Endothelial cell of umbilical vein (primary cell): ENCODE results near the gene MPZL3. TPM values are rescaled to one million over a fixed set of nuclear protein-coding genes. Genes with fewer than 3 reads are reported as not detected.

Experiments used
- BruUV-seq: library from RNA; stranded (reverse); fragments of 400-500 nt; replicated peaks from 2 replicates; lab custom pipeline; 2021; lab: Mats Ljungman, UMichigan
- CTCF ChIA-PET: fragments of 300-600, 350-600 bp; sonication (Branson Sonifier 250); formaldehyde crosslinking; loops from one replicate; lab custom pipeline; 2021; ENCODE audit warnings: antibody characterized with exemption, inconsistent platforms; lab: Charles Lee
- POLR2A ChIA-PET: fragments of 300-600, 350-600 bp; sonication (Branson Sonifier 250); formaldehyde crosslinking; loops from one replicate; lab custom pipeline; 2021; ENCODE audit warnings: antibody characterized with exemption, inconsistent platforms; lab: Charles Lee
- DNase-seq: peaks from one replicate; pipeline ENCODE4 v3.0.0-alpha.2; 2011; ENCODE audit warnings: low read depth, low spot score
- FAIRE-seq: peaks from 2 replicates; lab custom pipeline; 2011; peaks lifted over from hg19 to GRCh38; lab: Jason Lieb, UNC
- H2AFZ ChIP-seq: 2 replicates; pipeline ENCODE4 v1.6.0; 2012; ENCODE audit warnings: low read depth, low read length, control low read depth, inconsistent platforms
- H3K27ac ChIP-seq: 2 replicates; pipeline ENCODE4 v1.5.1; 2011; ENCODE audit warnings: low read depth, mild to moderate bottlenecking, control low read depth, low read length, moderate library complexity; ENCODE audit not compliant: insufficient read depth
- H3K27me3 ChIP-seq, 2 experiments: 2 replicates each; pipeline versions ENCODE4 v1.6.0 to v1.6.1; 2011; ENCODE audit warnings: low read length in 2 of 2, mixed read lengths in 1 of 2; ENCODE audit not compliant: control insufficient read depth in 2 of 2, insufficient read depth in 2 of 2
- H3K36me3 ChIP-seq, 2 experiments: 2 replicates in 1 of 2; 3 replicates in 1 of 2; pipeline ENCODE4 v1.5.1; 2011; ENCODE audit warnings: low read length in 2 of 2, mild to moderate bottlenecking in 1 of 2, moderate library complexity in 1 of 2; ENCODE audit not compliant: control insufficient read depth in 2 of 2, insufficient read depth in 2 of 2; ENCODE audit errors: extremely low read depth in 1 of 2
- H3K4me1 ChIP-seq: 3 replicates; pipeline ENCODE4 v1.5.1; 2011; ENCODE audit warnings: mild to moderate bottlenecking, low read length; ENCODE audit not compliant: control insufficient read depth, insufficient read depth; ENCODE audit errors: extremely low read depth
- H3K4me2 ChIP-seq: 2 replicates; pipeline ENCODE4 v1.6.1; 2011; ENCODE audit warnings: low read length, control low read depth, mixed read lengths; ENCODE audit not compliant: insufficient read depth
- H3K4me3 ChIP-seq, 3 experiments: fragments of 200-600 bp in 1 of 3; sonication (generic), shearing (Covaris generic) in 1 of 3; replicated peaks in 1 of 3; 2 replicates each; pipeline ENCODE4 v1.5.1; 2011 to 2016; ENCODE audit warnings: control low read depth in 3 of 3, low read length in 3 of 3, mild to moderate bottlenecking in 2 of 3, inconsistent platforms in 1 of 3, low read depth in 1 of 3, moderate library complexity in 1 of 3; ENCODE audit not compliant: insufficient read depth in 1 of 3
- H3K79me2 ChIP-seq: 2 replicates; pipeline ENCODE4 v1.6.0; 2012; ENCODE audit warnings: low read length, inconsistent platforms; ENCODE audit not compliant: control insufficient read depth, insufficient read depth
- H3K9ac ChIP-seq: replicated peaks from 2 replicates; pipeline ENCODE3; 2011; ENCODE audit warnings: low read length, control low read depth; ENCODE audit not compliant: insufficient read depth; ENCODE audit errors: extremely low read depth
- H3K9me1 ChIP-seq: replicated peaks from 3 replicates; pipeline ENCODE4 v1.6.0; 2011; ENCODE audit warnings: mild to moderate bottlenecking, low read length; ENCODE audit not compliant: control insufficient read depth, insufficient read depth; ENCODE audit errors: extremely low read depth
- H3K9me3 ChIP-seq: replicated peaks from 2 replicates; pipeline ENCODE4 v1.5.1; 2012; ENCODE audit warnings: low read length, inconsistent platforms; ENCODE audit not compliant: control insufficient read depth, insufficient read depth
- H4K20me1 ChIP-seq: replicated peaks from 2 replicates; pipeline ENCODE3; 2011; ENCODE audit warnings: mild to moderate bottlenecking, low read length; ENCODE audit not compliant: control insufficient read depth, insufficient read depth; ENCODE audit errors: extremely low read depth
- EZH2 ChIP-seq: IDR thresholded peaks from 2 replicates; pipeline ENCODE4 v1.6.1; 2012; ENCODE audit warnings: borderline replicate concordance, low read depth, mild to moderate bottlenecking, moderate library complexity, low read length, inconsistent platforms; ENCODE audit not compliant: severe bottlenecking
- FOS ChIP-seq: IDR thresholded peaks from 2 replicates; pipeline ENCODE4 v1.6.1; 2011; ENCODE audit warnings: mild to moderate bottlenecking, low read length, moderate library complexity, borderline replicate concordance; ENCODE audit not compliant: insufficient read depth
- GATA2 ChIP-seq: IDR thresholded peaks from 2 replicates; pipeline ENCODE4 v1.7.0; 2011; ENCODE audit warnings: low read depth, mild to moderate bottlenecking, moderate library complexity, mixed read lengths, low read length; ENCODE audit not compliant: insufficient read length, insufficient read depth
- JUN ChIP-seq: IDR thresholded peaks from 2 replicates; pipeline ENCODE4 v1.6.1; 2011; ENCODE audit warnings: borderline replicate concordance, low read depth; ENCODE audit not compliant: insufficient read length, insufficient read depth
- MAX ChIP-seq: IDR thresholded peaks from 2 replicates; pipeline ENCODE4 v1.6.1; 2011; ENCODE audit not compliant: insufficient read depth, insufficient read length
- MYC ChIP-seq: IDR thresholded peaks from one replicate; pipeline ENCODE4 v1.6.1; 2011; ENCODE audit warnings: mild to moderate bottlenecking, low read depth, low read length
- POLR2A ChIP-seq: IDR thresholded peaks from 2 replicates; pipeline ENCODE4 v1.6.1; 2012; ENCODE audit warnings: low read depth, mild to moderate bottlenecking, control low read depth, low read length
- POLR2AphosphoS5 ChIP-seq: IDR thresholded peaks from 2 replicates; pipeline ENCODE4 v1.6.1; 2012; ENCODE audit warnings: low read depth, mild to moderate bottlenecking, control low read depth, low read length, moderate library complexity; ENCODE audit not compliant: insufficient read depth
- dilution Hi-C: fragments of 300-500 bp; cut with MboI; formaldehyde crosslinking; loops from one replicate; pipeline ENCODE4 v1.15.0; 2019; ENCODE audit warnings: low sequenced_read_pairs; ENCODE audit not compliant: extremely low pct_ligation_motif_present
- intact Hi-C: fragments of 100-400 bp; cut with micrococcal nuclease; formaldehyde crosslinking; loops from one replicate; pipeline ENCODE4 v1.10.0; 2022
- polyA plus RNA-seq, 4 experiments: library from polyadenylated mRNA; depleted of rRNA in 3 of 4; stranded (reverse) in 3 of 4; unstranded in 1 of 4; fragments of >200 nt; gene quantifications; 2 replicates each; pipeline versions ENCODE4 v1.2.1 to v1.2.3, GENCODE V29; 2011 to 2012; ENCODE audit warnings: missing spikeins in 1 of 4
- total RNA-seq: library from RNA; stranded (reverse); gene quantifications from 2 replicates; pipeline ENCODE4 v1.2.3, GENCODE V29; 2021
- TF ChIP-seq, protein P1 (sequence below), 2 donors: IDR thresholded peaks; 1 replicate in 1 of 2; 2 replicates in 1 of 2; pipeline ENCODE4 v1.5.1; 2011; ENCODE audit warnings: low read length in 2 of 2, mild to moderate bottlenecking in 2 of 2, moderate library complexity in 2 of 2, control low read depth in 1 of 2, inconsistent platforms in 1 of 2, low read depth in 1 of 2; ENCODE audit not compliant: insufficient read depth in 1 of 2; ENCODE audit errors: extremely low read depth in 1 of 2

MPZL3 gene
- total and polyA plus RNA-seq, 2 donors (not counting 3 experiments of a cell fraction or from before 2014, with no cell fraction given), result 2.5 to 7.1 TPM

DNA sequence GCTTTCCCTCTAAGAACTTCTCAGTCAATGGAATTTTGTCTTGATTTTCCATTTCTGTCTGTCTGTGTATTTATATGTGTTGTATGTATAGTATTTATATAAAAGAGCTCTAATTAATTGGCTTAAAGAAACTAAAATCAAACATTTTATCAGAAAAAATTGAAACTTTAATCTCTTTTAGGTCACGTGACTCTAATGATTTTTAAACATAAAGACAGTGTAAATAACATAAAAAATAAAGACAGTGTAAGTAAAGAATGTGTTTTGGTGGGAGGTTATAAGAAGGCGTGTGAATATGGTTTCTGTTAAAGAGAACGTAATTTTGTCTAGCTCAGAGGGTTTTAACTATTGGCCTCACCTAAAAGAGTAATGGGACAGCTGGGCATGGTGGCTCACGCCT lies 29.7 kb downstream of the MPZL3 start:
- Histone ChIP-seq H2AFZ (no peak overlapping the region), H3K36me3 (no peaks in the 10 kb centered on the region), H3K4me2 (no peak overlapping the region), H3K4me3 (no peak overlapping the region), H3K79me2 (no peaks in the 10 kb centered on the region), H3K4me1 (no peaks in the 10 kb centered on the region), H3K27ac (no peak overlapping the region), H4K20me1 (no peaks in the 10 kb centered on the region), H3K9me1 (no peaks in the 10 kb centered on the region), H3K27me3 (peaks cover 4 to 10% of the 10 kb centered on the region in 2 experiments), H3K9ac (no peak overlapping the region), H3K9me3 (no peaks in the 10 kb centered on the region)
- ChIA-PET CTCF (interaction anchor here (1.0 to 2.1 kb wide), 3 partner anchors 13 to 73 kb away, joined by 3 to 14 read pairs (median 4); no protein-coding TSS in a partner anchor), POLR2A (no interaction called here)
- DNase-seq, result no peak
- intact Hi-C loops (no loop called here), dilution Hi-C loops (no loop called here)
- TF ChIP-seq, protein P1, sequence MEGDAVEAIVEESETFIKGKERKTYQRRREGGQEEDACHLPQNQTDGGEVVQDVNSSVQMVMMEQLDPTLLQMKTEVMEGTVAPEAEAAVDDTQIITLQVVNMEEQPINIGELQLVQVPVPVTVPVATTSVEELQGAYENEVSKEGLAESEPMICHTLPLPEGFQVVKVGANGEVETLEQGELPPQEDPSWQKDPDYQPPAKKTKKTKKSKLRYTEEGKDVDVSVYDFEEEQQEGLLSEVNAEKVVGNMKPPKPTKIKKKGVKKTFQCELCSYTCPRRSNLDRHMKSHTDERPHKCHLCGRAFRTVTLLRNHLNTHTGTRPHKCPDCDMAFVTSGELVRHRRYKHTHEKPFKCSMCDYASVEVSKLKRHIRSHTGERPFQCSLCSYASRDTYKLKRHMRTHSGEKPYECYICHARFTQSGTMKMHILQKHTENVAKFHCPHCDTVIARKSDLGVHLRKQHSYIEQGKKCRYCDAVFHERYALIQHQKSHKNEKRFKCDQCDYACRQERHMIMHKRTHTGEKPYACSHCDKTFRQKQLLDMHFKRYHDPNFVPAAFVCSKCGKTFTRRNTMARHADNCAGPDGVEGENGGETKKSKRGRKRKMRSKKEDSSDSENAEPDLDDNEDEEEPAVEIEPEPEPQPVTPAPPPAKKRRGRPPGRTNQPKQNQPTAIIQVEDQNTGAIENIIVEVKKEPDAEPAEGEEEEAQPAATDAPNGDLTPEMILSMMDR (IDR thresholded peaks at IDR 0.05; ENCODE audit: extremely low read depth in 1 of 2, insufficient read depth in 1 of 2, low read depth in 1 of 2, low read length in 2 of 2), result no peak
- no peak for TF ChIP-seq EZH2
- TF ChIP-seq JUN, result no peak
- no peak for TF ChIP-seq GATA2
- TF ChIP-seq MYC, result no peak
- no peak for TF ChIP-seq MAX
- TF ChIP-seq POLR2A, result no peak
- TF ChIP-seq POLR2AphosphoS5, result no peak
- no peak for TF ChIP-seq FOS
- no peak for FAIRE-seq
- no TSS peak for BruUV-seq
